ENCODE measurements around the gene ZNF526.

GRCh38 chr19:42228641-42229040 lies 8.5 kb downstream of the ZNF526 start:
- TF ChIP-seq EP300 (IDR thresholded peaks at IDR 0.05; ENCODE audit: borderline replicate concordance), result no peak
- TF ChIP-seq EGR1 (IDR thresholded peaks at IDR 0.05), result no peak
- no peak for TF ChIP-seq YY1 (IDR thresholded peaks at IDR 0.05; ENCODE audit: low read depth)
- no peak for TF ChIP-seq CEBPB (IDR thresholded peaks at IDR 0.05)
- TF ChIP-seq RAD21 (IDR thresholded peaks at IDR 0.05; ENCODE audit: low read depth), result no peak
- no peak for TF ChIP-seq ZBTB7A (IDR thresholded peaks at IDR 0.05; ENCODE audit: low read depth)
- no peak for TF ChIP-seq REST (IDR thresholded peaks at IDR 0.05; ENCODE audit: low read depth)
- no peak for TF ChIP-seq TAF1 (IDR thresholded peaks at IDR 0.05; ENCODE audit: low read depth)
- no peak for TF ChIP-seq USF1 (IDR thresholded peaks at IDR 0.05)
- no peak for TF ChIP-seq TEAD4 (IDR thresholded peaks at IDR 0.05)
- no peak for TF ChIP-seq NFIC (IDR thresholded peaks at IDR 0.05)
- no peak for TF ChIP-seq CREB1 (IDR thresholded peaks at IDR 0.05; ENCODE audit: low read depth)
- no peak for TF ChIP-seq MAX (IDR thresholded peaks at IDR 0.05)
- TF ChIP-seq TCF12 (IDR thresholded peaks at IDR 0.05; ENCODE audit: low read depth), result no peak

Data from Ishikawa (cell line).